Esophagus muscularis mucosa (tissue), 3 donors: ENCODE results near the gene FBXO4.

Experiments used
- EP300 ChIP-seq: sonication (generic); formaldehyde crosslinking; IDR thresholded peaks from one replicate; pipeline ENCODE4 v1.6.1; 2017; ENCODE audit warnings: antibody characterized with exemption
- TF ChIP-seq, protein P1 (sequence below), 3 experiments: fragments of 200-600 bp in 2 of 3; fragments of 450-650 bp in 1 of 3; sonication (generic) in 2 of 3; IDR thresholded peaks; one replicate each; pipeline ENCODE4 v1.5.1; 2017 to 2019; ENCODE audit warnings: antibody characterized with exemption in 3 of 3, mild to moderate bottlenecking in 2 of 3, moderate library complexity in 1 of 3

DNA sequence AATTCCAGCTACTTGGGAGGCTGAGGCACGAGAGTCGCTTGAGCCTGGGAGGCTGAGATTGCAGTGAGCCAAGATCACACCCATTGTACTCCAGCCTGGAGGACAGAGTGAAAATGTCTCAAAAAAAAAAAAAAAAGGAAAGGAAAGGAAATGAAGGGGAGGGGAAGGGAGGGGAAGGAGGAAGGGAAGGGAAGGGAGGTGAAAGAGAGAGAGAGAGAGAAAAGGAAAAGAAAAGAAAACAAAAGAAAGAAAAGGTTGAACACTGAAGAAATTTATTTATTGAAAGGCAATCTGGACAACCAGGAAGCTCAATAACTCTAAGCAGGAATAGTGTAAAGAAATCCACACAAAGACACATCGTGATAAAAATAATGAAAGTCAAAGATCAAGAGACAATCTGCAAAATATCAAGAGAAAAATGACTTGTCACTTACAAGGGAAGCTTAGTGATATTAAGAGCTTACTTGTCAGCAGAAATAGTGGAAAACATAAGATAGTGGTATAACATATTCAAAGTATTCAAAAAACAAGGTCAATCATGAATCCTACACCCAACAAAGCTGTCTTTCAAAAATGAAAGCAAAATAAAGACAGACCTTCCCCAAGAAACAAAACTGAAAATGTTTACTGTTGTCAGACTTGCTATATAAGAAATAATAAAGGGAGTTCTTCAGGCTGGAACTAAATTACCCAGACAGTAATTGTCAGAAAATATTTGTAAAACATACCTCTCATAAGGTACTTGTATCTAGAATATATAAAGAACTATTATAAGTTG lies 31.8 kb upstream of the FBXO4 start:
- TF ChIP-seq EP300 = no peak
- TF ChIP-seq, protein P1, sequence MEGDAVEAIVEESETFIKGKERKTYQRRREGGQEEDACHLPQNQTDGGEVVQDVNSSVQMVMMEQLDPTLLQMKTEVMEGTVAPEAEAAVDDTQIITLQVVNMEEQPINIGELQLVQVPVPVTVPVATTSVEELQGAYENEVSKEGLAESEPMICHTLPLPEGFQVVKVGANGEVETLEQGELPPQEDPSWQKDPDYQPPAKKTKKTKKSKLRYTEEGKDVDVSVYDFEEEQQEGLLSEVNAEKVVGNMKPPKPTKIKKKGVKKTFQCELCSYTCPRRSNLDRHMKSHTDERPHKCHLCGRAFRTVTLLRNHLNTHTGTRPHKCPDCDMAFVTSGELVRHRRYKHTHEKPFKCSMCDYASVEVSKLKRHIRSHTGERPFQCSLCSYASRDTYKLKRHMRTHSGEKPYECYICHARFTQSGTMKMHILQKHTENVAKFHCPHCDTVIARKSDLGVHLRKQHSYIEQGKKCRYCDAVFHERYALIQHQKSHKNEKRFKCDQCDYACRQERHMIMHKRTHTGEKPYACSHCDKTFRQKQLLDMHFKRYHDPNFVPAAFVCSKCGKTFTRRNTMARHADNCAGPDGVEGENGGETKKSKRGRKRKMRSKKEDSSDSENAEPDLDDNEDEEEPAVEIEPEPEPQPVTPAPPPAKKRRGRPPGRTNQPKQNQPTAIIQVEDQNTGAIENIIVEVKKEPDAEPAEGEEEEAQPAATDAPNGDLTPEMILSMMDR (IDR thresholded peaks at IDR 0.05) = no peak
